ENCODE data around the gene TCFL5. TPM values are rescaled to one million over a fixed set of nuclear protein-coding genes. Genes with fewer than 3 reads are reported as not detected.

TCFL5 gene
- total and polyA plus RNA-seq, 2 donors (not counting 3 experiments of a cell fraction or from before 2014, with no cell fraction given): 4.4 to 11.1 TPM

GRCh38 chr20:62816031-62816883, 45.4 kb downstream of the TCFL5 start:
- Histone ChIP-seq H3K4me3 (replicated peaks in 1 of 3; ENCODE audit: insufficient read depth in 1 of 3, low read depth in 1 of 3, low read length in 3 of 3) (no peak overlapping the region), H3K27ac (ENCODE audit: insufficient read depth, low read depth, low read length) (no peak overlapping the region), H3K79me2 (ENCODE audit: control insufficient read depth, insufficient read depth, low read length) (no peaks in the 10 kb centered on the region), H3K9ac (replicated peaks; ENCODE audit: extremely low read depth, insufficient read depth, low read length) (no peak overlapping the region), H2AFZ (ENCODE audit: low read depth, low read length) (no peak overlapping the region), H3K4me1 (ENCODE audit: control insufficient read depth, extremely low read depth, insufficient read depth, low read length) (peaks cover 18% of the 10 kb centered on the region), H3K9me1 (replicated peaks; ENCODE audit: control insufficient read depth, extremely low read depth, insufficient read depth, low read length) (no peaks in the 10 kb centered on the region), H4K20me1 (replicated peaks; ENCODE audit: control insufficient read depth, extremely low read depth, insufficient read depth, low read length) (no peaks in the 10 kb centered on the region), H3K36me3 (ENCODE audit: control insufficient read depth in 2 of 2, extremely low read depth in 1 of 2, insufficient read depth in 2 of 2, low read length in 2 of 2) (peaks cover 0 to 12% of the 10 kb centered on the region in 2 experiments), H3K27me3 (ENCODE audit: control insufficient read depth in 2 of 2, insufficient read depth in 2 of 2, low read length in 2 of 2) (peaks cover 12 to 28% of the 10 kb centered on the region in 2 experiments), H3K4me2 (ENCODE audit: insufficient read depth, low read length) (no peak overlapping the region), H3K9me3 (replicated peaks; ENCODE audit: control insufficient read depth, insufficient read depth, low read length) (no peaks in the 10 kb centered on the region)
- dilution Hi-C loops (cut with MboI; ENCODE audit: extremely low pct_ligation_motif_present, low sequenced_read_pairs): no loop called here
- CTCF ChIA-PET: interaction anchor here (0.6 to 2.4 kb wide), 7 partner anchors 8 to 87 kb away, joined by 3 to 7 read pairs (median 4); partner anchors contain the start of gene OGFR
- POLR2A ChIA-PET: no interaction called here
- intact Hi-C loops (cut with micrococcal nuclease): no loop called here
- DNase-seq (ENCODE audit: low read depth, low spot score) (no peak), FAIRE-seq (no peak)
- peak; percentile 98 for TF ChIP-seq EZH2 (IDR thresholded peaks at IDR 0.05; ENCODE audit: borderline replicate concordance, low read depth, low read length, severe bottlenecking)
- no peak for TF ChIP-seq JUN (IDR thresholded peaks at IDR 0.05; ENCODE audit: borderline replicate concordance, insufficient read depth, insufficient read length, low read depth)
- BruUV-seq (replicated peaks): no TSS peak

GRCh38 chr20:62815066-62815991, 46.3 kb downstream of the TCFL5 start:
- Histone ChIP-seq H3K9ac (replicated peaks; ENCODE audit: extremely low read depth, insufficient read depth, low read length) (no peak overlapping the region), H3K27me3 (ENCODE audit: control insufficient read depth in 2 of 2, insufficient read depth in 2 of 2, low read length in 2 of 2) (peaks cover 12 to 28% of the 10 kb centered on the region in 2 experiments), H3K27ac (ENCODE audit: insufficient read depth, low read depth, low read length) (no peak overlapping the region), H3K9me3 (replicated peaks; ENCODE audit: control insufficient read depth, insufficient read depth, low read length) (no peaks in the 10 kb centered on the region), H3K4me1 (ENCODE audit: control insufficient read depth, extremely low read depth, insufficient read depth, low read length) (peaks cover 18% of the 10 kb centered on the region), H3K4me3 (replicated peaks in 1 of 3; ENCODE audit: insufficient read depth in 1 of 3, low read depth in 1 of 3, low read length in 3 of 3) (no peak overlapping the region), H4K20me1 (replicated peaks; ENCODE audit: control insufficient read depth, extremely low read depth, insufficient read depth, low read length) (no peaks in the 10 kb centered on the region), H3K36me3 (ENCODE audit: control insufficient read depth in 2 of 2, extremely low read depth in 1 of 2, insufficient read depth in 2 of 2, low read length in 2 of 2) (peaks cover 0 to 18% of the 10 kb centered on the region in 2 experiments), H3K79me2 (ENCODE audit: control insufficient read depth, insufficient read depth, low read length) (no peaks in the 10 kb centered on the region), H3K4me2 (ENCODE audit: insufficient read depth, low read length) (no peak overlapping the region), H3K9me1 (replicated peaks; ENCODE audit: control insufficient read depth, extremely low read depth, insufficient read depth, low read length) (no peaks in the 10 kb centered on the region), H2AFZ (ENCODE audit: low read depth, low read length) (no peak overlapping the region)
- ChIA-PET POLR2A (no interaction called here), CTCF (interaction anchor here (0.6 to 2.4 kb wide), 7 partner anchors 10 to 345 kb away, joined by 3 to 7 read pairs (median 3); partner anchors contain the start of gene OGFR)
- dilution Hi-C loops (cut with MboI; ENCODE audit: extremely low pct_ligation_motif_present, low sequenced_read_pairs) (no loop called here), intact Hi-C loops (cut with micrococcal nuclease) (no loop called here)
- TF ChIP-seq MYC (IDR thresholded peaks at IDR 0.05; ENCODE audit: low read depth, low read length) (no peak), POLR2A (IDR thresholded peaks at IDR 0.05; ENCODE audit: low read depth, low read length) (no peak), EZH2 (IDR thresholded peaks at IDR 0.05; ENCODE audit: borderline replicate concordance, low read depth, low read length, severe bottlenecking) (no peak), CTCF (IDR thresholded peaks at IDR 0.05; ENCODE audit: extremely low read depth in 1 of 2, insufficient read depth in 1 of 2, low read depth in 1 of 2, low read length in 2 of 2) (no peak), MAX (IDR thresholded peaks at IDR 0.05; ENCODE audit: insufficient read depth, insufficient read length) (no peak), POLR2AphosphoS5 (IDR thresholded peaks at IDR 0.05; ENCODE audit: insufficient read depth, low read depth, low read length) (no peak), JUN (IDR thresholded peaks at IDR 0.05; ENCODE audit: borderline replicate concordance, insufficient read depth, insufficient read length, low read depth) (no peak), GATA2 (IDR thresholded peaks at IDR 0.05; ENCODE audit: insufficient read depth, insufficient read length, low read depth, low read length) (no peak), FOS (IDR thresholded peaks at IDR 0.05; ENCODE audit: borderline replicate concordance, insufficient read depth, low read length) (no peak)
- peak; percentile 33 for FAIRE-seq
- DNase-seq (ENCODE audit: low read depth, low spot score): no peak
- no TSS peak for BruUV-seq (replicated peaks)

Data from endothelial cell of umbilical vein (primary cell).